Lower leg skin (tissue), 4 donors: ENCODE data around the gene HBG1. TPM values are rescaled to one million over a fixed set of nuclear protein-coding genes. Genes with fewer than 3 reads are reported as not detected.

ENCODE experiments used
- DNase-seq, 2 donors: peaks; one replicate each; pipeline ENCODE4 v3.0.0-alpha.2; 2019; ENCODE audit warnings: low spot score in 2 of 2
- H3K4me3 ChIP-seq: fragments of 200-600 bp; sonication (generic); 2 replicates; pipeline ENCODE4 v1.5.1; 2017; ENCODE audit warnings: mild to moderate bottlenecking, low read depth; ENCODE audit not compliant: poor library complexity, severe bottlenecking
- CTCF ChIP-seq, 3 donors: fragments of 450-650 bp; IDR thresholded peaks; one replicate each; pipeline ENCODE4 v1.5.1; 2016; ENCODE audit warnings: antibody characterized with exemption in 3 of 3, mild to moderate bottlenecking in 3 of 3, moderate library complexity in 2 of 3
- POLR2A ChIP-seq, 2 donors: fragments of 450-650 bp; IDR thresholded peaks; one replicate each; pipeline ENCODE4 v1.6.1; 2016 to 2017; ENCODE audit warnings: antibody characterized with exemption in 2 of 2, mild to moderate bottlenecking in 1 of 2, moderate library complexity in 1 of 2
- WGBS, 2 donors: methylation state at CpG; one replicate each; pipeline ENCODE4 v1.1.5; 2018; 5-methylcytosine and 5-hydroxymethylcytosine counted together
- intact Hi-C: fragments of 100-400 bp; cut with DNase I; formaldehyde crosslinking; loops from one replicate; pipeline ENCODE4 v1.15.0; 2023; ENCODE audit warnings: low total_unique reads
- total RNA-seq, 4 donors: library from RNA; depleted of rRNA; stranded (reverse); fragments of >200 nt; gene quantifications; one replicate each; pipeline ENCODE4 v1.1.0, GENCODE V29; 2016

Gene HBG1
- total RNA-seq, 4 donors from 2014 or later: not detected

DNA sequence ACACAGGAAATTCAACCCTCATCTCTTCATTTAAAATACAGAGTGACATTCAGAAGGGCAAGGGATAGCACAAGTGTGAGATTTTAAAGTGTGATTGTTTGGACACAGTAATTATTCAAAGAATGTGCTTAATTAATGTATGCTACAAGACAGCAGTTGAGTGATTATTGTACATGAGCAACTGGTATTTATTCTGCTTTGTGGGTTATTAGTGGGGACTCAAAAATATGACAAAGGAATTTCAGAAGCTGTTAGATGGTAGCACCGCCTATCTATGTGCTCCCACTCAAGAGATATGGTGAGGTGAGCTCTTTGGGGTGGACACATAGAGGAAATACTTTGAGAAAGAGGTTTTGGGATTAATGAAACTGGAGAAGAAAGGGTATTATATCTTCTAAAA is 9.6 kb downstream of the HBG1 start:
- TF ChIP-seq CTCF (IDR thresholded peaks at IDR 0.05): no peak
- no peak for TF ChIP-seq POLR2A (IDR thresholded peaks at IDR 0.05)
- DNase-seq: no peak
- intact Hi-C loops: no loop called here
- WGBS, 2 donors: 86 to 92% methylated on average over 1 of the region's 1 CpG
- H3K4me3 ChIP-seq: no peak overlapping the region

DNA sequence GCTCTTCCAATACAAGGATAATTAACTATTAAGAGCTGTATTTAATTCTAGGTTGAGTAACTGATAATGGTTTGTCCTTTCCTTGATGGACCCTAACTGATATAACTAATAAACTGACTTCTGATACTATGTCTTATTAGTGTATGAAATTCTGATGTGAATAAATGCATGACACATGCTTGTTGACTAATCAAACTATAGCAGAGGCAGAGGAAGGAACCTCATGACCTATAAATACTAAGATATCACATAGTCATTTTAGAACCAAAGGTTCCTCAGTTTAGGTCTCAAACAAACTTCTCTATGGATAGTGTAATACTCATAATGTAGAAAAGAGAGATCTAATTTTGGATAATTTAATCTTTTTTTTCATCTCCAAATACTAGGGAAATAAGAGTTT is 10.6 kb downstream of the HBG1 start:
- DNase-seq: no peak
- no peak overlapping the region for H3K4me3 ChIP-seq
- intact Hi-C loops: no loop called here
- TF ChIP-seq CTCF (IDR thresholded peaks at IDR 0.05) (no peak), POLR2A (IDR thresholded peaks at IDR 0.05) (no peak)

DNA sequence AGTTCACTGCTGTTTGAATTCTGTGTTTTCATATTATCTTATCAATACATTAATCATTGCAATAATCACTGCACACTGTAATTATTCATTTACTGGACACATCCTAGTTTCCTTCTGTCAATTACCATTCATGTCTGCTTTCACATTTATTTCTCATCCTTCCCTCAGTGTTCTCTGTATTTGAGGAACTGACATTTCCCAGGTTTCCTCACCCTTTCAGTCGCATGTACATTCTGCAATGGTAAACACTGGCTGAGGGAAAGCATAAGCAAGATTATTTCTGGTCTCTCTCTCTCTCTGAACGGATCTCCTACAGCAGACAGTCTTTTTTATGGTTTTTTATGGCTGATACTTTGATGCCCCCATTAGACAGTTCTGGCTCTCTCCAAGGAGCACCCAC is 11.2 kb downstream of the HBG1 start:
- no peak for DNase-seq
- WGBS, 2 donors: 43 to 51% methylated on average over 2 of the region's 2 CpGs
- intact Hi-C loops: no loop called here

DNA sequence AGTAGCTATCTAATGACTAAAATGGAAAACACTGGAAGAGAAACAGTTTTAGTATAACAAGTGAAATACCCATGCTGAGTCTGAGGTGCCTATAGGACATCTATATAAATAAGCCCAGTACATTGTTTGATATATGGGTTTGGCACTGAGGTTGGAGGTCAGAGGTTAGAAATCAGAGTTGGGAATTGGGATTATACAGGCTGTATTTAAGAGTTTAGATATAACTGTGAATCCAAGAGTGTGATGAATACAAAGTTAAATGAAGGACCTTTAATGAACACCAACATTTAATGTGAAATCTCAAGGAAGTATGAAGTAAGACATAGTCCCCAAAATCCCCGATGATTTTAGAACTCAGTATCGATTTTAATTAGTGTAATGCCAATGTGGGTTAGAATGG is 12.2 kb downstream of the HBG1 start:
- no peak for DNase-seq
- H3K4me3 ChIP-seq: no peak overlapping the region
- 40 to 92% methylated on average over 2 of the region's 2 CpGs for WGBS, 2 donors
- intact Hi-C loops: no loop called here
- TF ChIP-seq POLR2A (IDR thresholded peaks at IDR 0.05) (no peak), CTCF (IDR thresholded peaks at IDR 0.05) (no peak)

More for the DNA sequence above, 11.2 kb downstream of the HBG1 start:
- TF ChIP-seq POLR2A (IDR thresholded peaks at IDR 0.05) (no peak), CTCF (IDR thresholded peaks at IDR 0.05) (no peak)
- H3K4me3 ChIP-seq: no peak overlapping the region

DNA sequence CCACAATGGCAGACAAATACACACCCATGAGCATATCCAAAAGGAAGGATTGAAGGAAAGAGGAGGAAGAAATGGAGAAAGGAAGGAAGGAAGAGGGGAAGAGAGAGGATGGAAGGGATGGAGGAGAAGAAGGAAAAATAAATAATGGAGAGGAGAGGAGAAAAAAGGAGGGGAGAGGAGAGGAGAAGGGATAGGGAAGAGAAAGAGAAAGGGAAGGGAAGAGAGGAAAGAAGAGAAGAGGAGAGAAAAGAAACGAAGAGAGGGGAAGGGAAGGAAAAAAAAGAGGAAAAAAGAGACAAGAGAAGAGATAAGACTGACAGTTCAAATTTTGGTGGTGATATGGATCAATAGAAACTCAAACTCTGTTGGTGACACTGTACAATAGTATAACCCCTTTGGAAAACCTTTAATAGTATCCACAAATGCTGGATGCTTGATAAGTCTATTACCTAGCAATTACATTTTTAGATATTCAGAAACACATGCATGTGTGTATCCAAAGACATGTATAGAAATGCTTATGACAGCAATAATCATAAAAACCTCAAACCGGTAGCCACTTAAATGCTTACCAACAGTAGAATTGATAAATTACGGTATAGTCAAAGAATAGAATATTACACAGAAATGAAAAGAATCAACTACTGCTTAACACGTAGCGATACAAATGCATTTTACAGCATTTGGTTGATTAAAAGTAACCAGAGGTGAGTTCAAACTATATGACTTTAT is 14.1 kb downstream of the HBG1 start:
- no peak overlapping the region for H3K4me3 ChIP-seq
- intact Hi-C loops: no loop called here
- 90% methylated on average over 5 of the region's 5 CpGs for WGBS, 2 donors
- DNase-seq: no peak
- TF ChIP-seq CTCF (IDR thresholded peaks at IDR 0.05) (no peak), POLR2A (IDR thresholded peaks at IDR 0.05) (no peak)

- 43 to 63% methylated on average over 2 of the region's 2 CpGs for WGBS, 2 donors
- TF ChIP-seq CTCF (IDR thresholded peaks at IDR 0.05): no peak
- TF ChIP-seq POLR2A (IDR thresholded peaks at IDR 0.05): no peak
- no peak for DNase-seq
- intact Hi-C loops: no loop called here
- H3K4me3 ChIP-seq: no peak within 1 kb of the TSS
These were observed 15.2 kb downstream of the HBG1 start, which contains the start of gene HBD for GRCh38 chr11:5234381-5234834. Gene HBD, minus strand, starts transcription at chr11:5234483. Its CDS starts 50 bp downstream, at chr11:5234433.
